Activated naive CD4-positive, alpha-beta T cell treated with anti-CD3 and anti-CD28 coated beads, Interleukin-2, amount 50 U/mL, for 72 hours (primary cell): Measurements from ENCODE around the gene ARAF. TPM values are rescaled to one million over a fixed set of nuclear protein-coding genes. Genes with fewer than 3 reads are reported as not detected.
A peak's percentile ranks its signal among the peaks of the same experiment; 100 is the strongest.

ENCODE experiments used
- ATAC-seq, 2 donors: fragments of 150-1000 bp; cut with Tn5 transposase; 2 replicates each; pipeline ENCODE4 v1.10.0; 2021; ENCODE audit warnings: mild to moderate bottlenecking in 2 of 2, moderate library complexity in 2 of 2
- DNase-seq, 2 donors: peaks; one replicate each; pipeline ENCODE4 v3.0.0; 2021 to 2022; ENCODE audit warnings: low spot score in 2 of 2
- H3K27ac Mint-ChIP-seq, 2 donors: one replicate each; pipeline ENCODE4 v1.8.0; 2022; ENCODE audit warnings: mild to moderate bottlenecking in 2 of 2, mixed read lengths in 2 of 2
- H3K36me3 Mint-ChIP-seq, 2 donors: one replicate each; pipeline ENCODE4 v1.8.0; 2022; ENCODE audit warnings: mixed read lengths in 2 of 2
- H3K9me3 Mint-ChIP-seq, 2 donors: one replicate each; pipeline ENCODE4 v1.8.0; 2022; ENCODE audit warnings: mixed read lengths in 2 of 2
- total RNA-seq, 2 donors: library from RNA; stranded (reverse); gene quantifications; one replicate each; pipeline ENCODE4 v1.2.3, GENCODE V29; 2022

The ARAF gene
- total RNA-seq, 2 donors from 2014 or later: 75.5 to 83.9 TPM

DNA sequence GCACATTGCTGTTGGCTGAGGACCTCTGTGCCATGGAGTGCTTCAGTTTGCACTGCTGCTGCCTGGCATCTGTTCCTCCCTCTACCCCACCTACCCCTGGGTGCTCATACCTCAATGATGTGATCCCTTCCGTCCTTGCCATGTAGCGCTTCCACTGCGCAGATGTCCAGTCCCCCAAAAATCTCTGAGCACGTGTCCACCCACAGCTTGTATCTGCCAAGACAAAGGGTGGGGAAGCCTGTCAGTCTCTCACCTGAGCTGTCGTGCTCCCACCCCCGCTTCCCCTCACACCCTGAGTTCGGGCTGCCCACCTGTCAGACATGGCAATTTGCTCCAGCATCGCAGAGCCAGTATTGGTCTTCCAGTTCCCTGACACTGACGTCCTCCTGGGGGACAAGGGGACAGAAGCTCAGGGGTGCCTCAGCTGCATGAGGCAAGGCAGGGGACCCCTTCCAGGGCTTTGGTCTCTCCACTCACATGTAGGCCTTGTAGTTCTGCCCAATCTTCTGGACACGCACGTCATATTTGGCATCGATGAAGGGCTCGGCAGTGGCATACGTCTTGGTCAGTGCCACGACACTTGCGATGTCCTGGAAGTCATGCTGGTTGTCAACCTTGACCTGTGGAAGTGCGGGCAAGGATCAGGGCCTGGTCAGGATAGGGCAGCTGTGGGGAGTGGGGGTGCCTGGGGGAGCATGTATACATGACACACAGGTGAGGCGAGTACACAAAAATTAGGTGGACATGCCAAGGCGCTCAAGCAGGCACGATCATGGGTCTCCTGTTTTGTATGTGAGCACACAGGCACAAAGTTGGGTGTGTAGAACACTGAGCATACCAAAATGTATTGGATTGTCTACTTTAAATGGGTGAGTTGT lies 15.3 kb downstream of the ARAF start:
- no peak for ATAC-seq
- H3K36me3 Mint-ChIP-seq: peaks cover 0 to 10% of the 10 kb centered on the region in 2 donors
- no peak overlapping the region for H3K27ac Mint-ChIP-seq
- no peaks in the 10 kb centered on the region for H3K9me3 Mint-ChIP-seq
- DNase-seq: no peak

DNA sequence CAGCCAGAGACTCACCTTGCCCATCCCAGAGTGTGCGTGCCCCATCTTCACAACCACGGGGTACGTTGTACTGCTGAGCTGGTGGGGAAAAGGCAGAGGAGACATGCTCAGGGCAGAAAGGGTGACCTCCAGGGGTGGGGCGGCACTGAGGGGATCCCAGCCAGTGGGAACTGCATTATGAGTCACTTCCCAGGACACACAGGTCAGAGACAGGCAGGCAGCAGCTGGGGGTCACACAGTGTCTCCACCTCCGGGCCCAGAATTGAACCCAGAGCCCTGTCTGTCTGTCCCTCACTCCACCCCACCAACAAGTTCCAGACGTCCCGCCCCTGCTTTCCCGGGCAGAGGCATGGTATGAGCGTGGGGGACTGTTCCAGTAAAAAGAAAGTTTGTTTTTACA lies 16.4 kb downstream of the ARAF start:
- H3K27ac Mint-ChIP-seq: no peak overlapping the region
- H3K36me3 Mint-ChIP-seq: no peaks in the 10 kb centered on the region
- no peak for DNase-seq
- no peak for ATAC-seq
- no peaks in the 10 kb centered on the region for H3K9me3 Mint-ChIP-seq

DNA sequence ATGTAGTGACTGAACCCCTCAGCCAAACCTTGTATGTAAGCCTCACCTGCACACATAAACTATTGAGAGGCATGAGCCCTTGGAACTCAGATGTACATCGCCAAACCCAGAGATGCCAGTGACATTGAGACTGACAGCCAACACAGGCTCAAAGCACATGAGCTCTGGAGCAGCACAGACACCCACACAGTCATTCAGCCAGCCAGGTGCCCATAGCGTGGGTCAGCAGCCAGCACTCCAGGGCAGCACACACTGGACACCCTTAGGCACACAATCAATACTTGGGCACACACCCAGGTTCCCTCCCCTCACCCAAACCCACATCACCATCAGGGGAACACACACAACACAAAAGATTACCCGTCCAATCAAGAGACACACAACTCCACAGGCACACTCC lies 16.9 kb downstream of the ARAF start:
- Mint-ChIP-seq H3K9me3 (no peaks in the 10 kb centered on the region), H3K36me3 (no peaks in the 10 kb centered on the region), H3K27ac (peak overlapping the region in 1 of 2 donors; percentile 43)
- DNase-seq (no peak), ATAC-seq (no peak)

- DNase-seq (no peak), ATAC-seq (no peak)
- Mint-ChIP-seq H3K36me3 (no peaks in the 10 kb centered on the region), H3K27ac (no peak overlapping the region), H3K9me3 (no peaks in the 10 kb centered on the region)
Measured at GRCh38 chrX:47578692-47579091, 17.7 kb downstream of the ARAF start.

DNA sequence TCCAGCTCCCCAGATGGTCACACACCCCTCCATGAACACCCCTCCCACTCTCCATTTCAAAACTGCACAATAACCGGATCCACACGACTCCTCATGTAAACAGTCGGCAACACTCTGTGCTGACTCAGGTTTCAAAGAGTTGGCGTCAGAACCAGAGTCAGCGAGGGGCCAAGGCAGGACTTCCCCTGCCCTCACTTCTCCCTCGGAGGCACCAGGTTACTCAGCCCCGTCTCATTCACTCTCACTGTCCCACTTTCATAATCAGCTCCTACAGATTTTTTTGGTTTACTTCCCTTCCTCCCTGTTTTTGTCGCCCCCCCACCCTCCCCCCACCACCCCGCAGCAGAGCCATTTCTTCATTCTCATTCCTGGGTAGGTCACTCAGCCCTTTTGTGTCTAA lies 18.5 kb downstream of the ARAF start:
- no peaks in the 10 kb centered on the region for H3K9me3 Mint-ChIP-seq
- no peak overlapping the region for H3K27ac Mint-ChIP-seq
- ATAC-seq (peak; percentile 62 to 63), DNase-seq (peak in 1 of 2 donors; percentile 23)
- H3K36me3 Mint-ChIP-seq: no peaks in the 10 kb centered on the region

DNA sequence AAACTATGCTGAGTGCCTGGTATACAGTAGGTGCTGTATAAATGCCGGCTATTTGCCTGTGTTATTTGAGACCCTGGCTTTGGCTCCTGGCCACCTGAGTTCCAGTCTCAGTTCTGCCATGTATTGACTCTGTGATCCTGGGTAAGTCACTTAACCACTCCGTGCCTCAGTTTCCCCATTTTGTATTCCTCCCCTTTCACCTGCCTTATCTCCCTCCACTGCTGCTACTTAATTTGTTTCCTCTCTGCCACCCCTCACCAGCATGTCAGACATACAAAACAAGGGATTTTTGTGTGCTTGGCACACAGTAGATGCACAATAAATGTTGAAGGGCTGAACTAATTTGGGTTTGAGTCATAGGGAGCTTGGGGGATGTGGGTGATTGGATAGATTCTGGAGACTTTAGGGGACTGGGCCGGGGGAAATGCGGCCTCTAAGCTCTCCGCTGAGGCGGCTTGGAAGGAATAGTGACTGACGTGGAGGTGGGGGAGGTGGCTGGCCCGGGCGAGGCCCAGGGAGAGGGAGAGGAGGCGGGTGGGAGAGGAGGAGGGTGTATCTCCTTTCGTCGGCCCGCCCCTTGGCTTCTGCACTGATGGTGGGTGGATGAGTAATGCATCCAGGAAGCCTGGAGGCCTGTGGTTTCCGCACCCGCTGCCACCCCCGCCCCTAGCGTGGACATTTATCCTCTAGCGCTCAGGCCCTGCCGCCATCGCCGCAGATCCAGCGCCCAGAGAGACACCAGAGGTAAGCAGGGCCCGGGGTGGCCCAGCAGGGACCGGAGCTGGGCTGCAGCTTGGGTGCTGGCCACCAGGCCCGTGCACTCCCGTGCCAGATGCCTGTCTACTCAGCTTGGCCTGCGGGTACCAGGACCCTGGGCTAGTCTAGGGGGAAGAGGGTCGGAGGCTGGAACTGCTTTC lies 21.0 kb downstream of the ARAF start, which contains the start of gene TIMP1:
Gene TIMP1 (plus strand): TSS at position 706 of the 917 bp plus-strand sequence. CDS start 980 bp downstream, outside the sequence.
- ATAC-seq: peak; percentile 91 to 95
- DNase-seq: peak; percentile 66 to 87
- H3K36me3 Mint-ChIP-seq: no peaks in the 10 kb centered on the region
- no peaks in the 10 kb centered on the region for H3K9me3 Mint-ChIP-seq
- peak within 1 kb of the TSS; percentile 83 to 95 for H3K27ac Mint-ChIP-seq

- ATAC-seq (no peak), DNase-seq (no peak)
- no peaks in the 10 kb centered on the region for H3K36me3 Mint-ChIP-seq
- peak overlapping the region in 1 of 2 donors; percentile 95 for H3K27ac Mint-ChIP-seq
- no peaks in the 10 kb centered on the region for H3K9me3 Mint-ChIP-seq
Measured at GRCh38 chrX:47583240-47583861, 22.3 kb downstream of the ARAF start.

DNA sequence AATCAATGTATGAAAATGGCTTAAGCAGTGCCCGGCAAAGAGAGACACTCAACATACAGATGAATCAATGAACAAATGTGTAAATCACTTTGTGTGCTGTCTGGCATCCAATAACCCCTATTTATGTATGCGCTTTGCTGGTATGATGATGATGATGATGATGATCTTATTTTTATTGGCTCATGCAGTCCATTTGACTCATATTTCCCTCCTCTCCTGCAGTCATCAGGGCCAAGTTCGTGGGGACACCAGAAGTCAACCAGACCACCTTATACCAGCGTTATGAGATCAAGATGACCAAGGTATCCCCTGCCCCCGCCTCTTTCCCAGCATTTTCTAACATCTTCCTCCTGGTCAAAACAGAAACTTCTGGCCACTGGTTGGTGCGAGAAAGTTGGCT lies 23.7 kb downstream of the ARAF start:
- ATAC-seq: no peak
- H3K27ac Mint-ChIP-seq: no peak overlapping the region

DNA sequence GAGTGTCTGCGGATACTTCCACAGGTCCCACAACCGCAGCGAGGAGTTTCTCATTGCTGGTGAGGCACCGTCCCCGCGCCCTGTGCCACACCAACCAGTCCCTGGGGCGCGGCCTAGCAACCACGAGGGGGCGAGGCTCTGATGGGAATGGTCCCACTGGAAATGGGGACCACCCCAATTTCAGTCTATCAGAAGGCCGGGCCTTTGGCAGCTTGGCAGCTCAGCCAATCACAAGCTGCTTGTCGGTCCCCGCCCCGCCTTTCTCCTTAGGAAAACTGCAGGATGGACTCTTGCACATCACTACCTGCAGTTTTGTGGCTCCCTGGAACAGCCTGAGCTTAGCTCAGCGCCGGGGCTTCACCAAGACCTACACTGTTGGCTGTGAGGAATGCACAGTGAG lies 24.3 kb downstream of the ARAF start:
- no peaks in the 10 kb centered on the region for H3K9me3 Mint-ChIP-seq
- no peaks in the 10 kb centered on the region for H3K36me3 Mint-ChIP-seq
- no peak overlapping the region for H3K27ac Mint-ChIP-seq
- DNase-seq (no peak), ATAC-seq (no peak)

More for the DNA sequence above, 23.7 kb downstream of the ARAF start:
- Mint-ChIP-seq H3K9me3 (no peaks in the 10 kb centered on the region), H3K36me3 (no peaks in the 10 kb centered on the region)
- DNase-seq: no peak

DNA sequence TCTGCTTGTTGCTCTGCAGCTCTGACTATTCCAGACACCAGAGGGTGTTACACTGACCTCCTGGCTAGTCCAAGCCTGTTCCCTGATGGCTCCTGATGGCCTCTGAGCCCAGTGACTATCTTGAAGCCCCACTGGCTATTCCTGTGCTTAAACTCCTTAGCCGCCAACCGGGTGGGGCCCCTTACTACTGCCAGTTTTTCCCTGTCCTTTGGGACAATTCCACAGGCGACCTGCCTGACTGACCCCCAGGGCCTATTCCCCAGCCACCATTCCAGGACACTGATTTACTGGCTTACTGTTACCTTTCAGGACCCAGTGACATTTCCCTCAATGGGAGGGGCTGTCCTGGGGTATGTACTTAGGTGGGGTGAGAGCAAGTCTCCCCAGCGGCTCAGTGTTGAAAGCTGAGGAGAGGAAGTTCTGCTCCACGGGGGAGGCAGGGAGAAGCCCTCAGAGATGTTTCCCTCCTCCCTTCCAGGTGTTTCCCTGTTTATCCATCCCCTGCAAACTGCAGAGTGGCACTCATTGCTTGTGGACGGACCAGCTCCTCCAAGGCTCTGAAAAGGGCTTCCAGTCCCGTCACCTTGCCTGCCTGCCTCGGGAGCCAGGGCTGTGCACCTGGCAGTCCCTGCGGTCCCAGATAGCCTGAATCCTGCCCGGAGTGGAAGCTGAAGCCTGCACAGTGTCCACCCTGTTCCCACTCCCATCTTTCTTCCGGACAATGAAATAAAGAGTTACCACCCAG lies 25.2 kb downstream of the ARAF start:
- no peaks in the 10 kb centered on the region for H3K9me3 Mint-ChIP-seq
- DNase-seq (no peak), ATAC-seq (no peak)
- H3K27ac Mint-ChIP-seq: no peak overlapping the region
- no peaks in the 10 kb centered on the region for H3K36me3 Mint-ChIP-seq

DNA sequence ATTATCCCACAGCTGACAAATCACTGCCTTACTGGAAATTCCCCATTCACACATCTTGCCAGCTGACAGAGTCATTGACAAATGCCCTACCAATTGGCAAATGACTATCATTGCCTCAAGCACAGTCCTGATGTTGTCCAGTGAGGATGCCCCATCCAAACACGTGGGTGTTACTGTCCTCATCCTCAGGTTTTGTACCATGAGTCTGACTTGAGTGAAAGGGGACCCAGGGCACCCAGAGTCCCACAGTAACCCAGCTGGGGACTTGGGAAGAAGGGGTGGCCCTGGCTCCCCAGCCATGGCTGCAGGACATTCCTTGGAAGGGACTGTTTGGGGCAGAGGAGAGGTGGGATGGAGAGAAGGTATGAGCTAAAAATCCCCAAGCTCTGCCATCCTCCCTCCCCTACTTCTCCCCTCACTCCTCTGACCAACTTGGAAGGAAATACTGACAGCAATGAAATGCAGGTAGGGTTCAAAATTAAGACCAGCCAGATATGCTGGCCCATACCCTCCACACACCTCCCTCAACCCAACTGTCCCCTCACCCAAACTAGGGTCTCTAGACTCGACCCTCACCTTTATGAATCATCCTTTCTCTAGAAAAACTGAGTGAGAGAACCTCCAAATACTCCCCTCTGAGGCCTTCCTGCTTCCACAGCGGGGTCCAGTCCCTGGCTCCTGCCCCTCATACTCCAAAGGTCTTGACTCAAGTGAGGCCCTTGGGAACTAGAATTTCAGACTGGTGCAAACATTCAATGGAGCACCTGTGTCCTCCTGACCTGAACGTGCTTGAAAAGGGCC lies 26.3 kb downstream of the ARAF start:
- H3K36me3 Mint-ChIP-seq: no peaks in the 10 kb centered on the region
- no peak for ATAC-seq
- H3K27ac Mint-ChIP-seq: no peak overlapping the region
- no peak for DNase-seq
- H3K9me3 Mint-ChIP-seq: no peaks in the 10 kb centered on the region

DNA sequence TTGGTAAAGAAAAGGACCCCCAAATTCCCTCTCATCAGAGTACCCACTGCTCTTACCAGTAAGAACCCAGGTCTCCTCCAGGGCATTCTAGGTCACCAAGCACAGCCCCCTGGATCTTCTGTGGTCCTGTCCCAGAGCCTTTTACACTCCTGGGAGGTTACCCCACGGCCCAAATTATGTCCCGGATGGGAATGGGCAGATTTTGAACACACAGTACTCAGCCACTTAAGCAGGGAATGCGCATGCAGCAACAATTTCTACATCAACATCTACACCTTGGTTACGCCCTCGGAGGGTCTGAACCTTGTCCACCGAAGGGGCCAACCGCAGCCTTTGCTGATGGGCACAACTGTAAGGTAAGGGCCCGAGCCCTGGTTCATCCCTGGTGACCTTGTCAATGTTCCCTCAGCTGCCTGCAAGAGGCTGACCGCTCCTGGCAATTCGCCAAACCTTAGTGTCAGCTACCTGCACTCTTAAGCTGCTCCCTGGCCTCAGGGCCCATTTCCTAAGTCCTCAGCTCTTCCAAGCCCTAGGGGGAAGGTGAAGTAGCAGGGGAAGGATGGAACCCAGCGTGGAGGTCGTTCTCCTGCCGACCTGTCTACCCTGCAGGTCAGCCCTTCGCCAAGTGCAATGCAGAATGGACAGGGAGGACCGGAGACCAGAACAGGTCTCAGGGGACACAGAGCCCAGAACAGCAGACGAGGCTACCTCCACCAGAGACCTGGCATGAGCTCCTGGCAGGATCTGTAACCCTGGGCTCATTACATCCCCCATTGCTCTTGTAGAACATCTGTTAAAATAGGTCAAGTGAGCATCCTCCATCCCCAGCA lies 27.1 kb downstream of the ARAF start:
- ATAC-seq (no peak), DNase-seq (no peak)
- Mint-ChIP-seq H3K36me3 (no peaks in the 10 kb centered on the region), H3K27ac (no peak overlapping the region), H3K9me3 (no peaks in the 10 kb centered on the region)

- Mint-ChIP-seq H3K27ac (no peak overlapping the region), H3K36me3 (no peaks in the 10 kb centered on the region), H3K9me3 (no peaks in the 10 kb centered on the region)
- DNase-seq: no peak
- ATAC-seq: no peak
Measured at GRCh38 chrX:47590984-47591383, 30.0 kb downstream of the ARAF start.

GRCh38 chrX:47593522-47593921 lies 32.5 kb downstream of the ARAF start:
- Mint-ChIP-seq H3K9me3 (peaks cover 4 to 5% of the 10 kb centered on the region in 2 donors), H3K27ac (no peak overlapping the region), H3K36me3 (peaks cover 5 to 12% of the 10 kb centered on the region in 2 donors)
- DNase-seq: no peak
- ATAC-seq: no peak
